NCI-H460 (cell line): ENCODE results near the gene CALHM2. TPM values are rescaled to one million over a fixed set of nuclear protein-coding genes. Genes with fewer than 3 reads are reported as not detected.
"Not testable (repeated sequence)": the region's sequence is repeated elsewhere in the genome, so short reads cannot be mapped to it uniquely, and the experiment has no call there.

Source experiments
- DNase-seq: peaks from one replicate; pipeline ENCODE4 v3.0.0-alpha.2; 2016; ENCODE audit warnings: low read depth; ENCODE audit errors: extremely low read depth
- total RNA-seq: library from RNA; depleted of rRNA; stranded (reverse); fragments of >200 nt; shearing (Covaris generic); gene quantifications from 2 replicates; pipeline ENCODE4 v1.2.3, GENCODE V29; 2014; rRNA removed

CALHM2 gene
- total RNA-seq, 1 experiment from 2014 or later: 18.1 TPM

- no peak for DNase-seq
Observed at GRCh38 chr10:103427866-103428265, 24.3 kb downstream of the CALHM2 start.

DNA sequence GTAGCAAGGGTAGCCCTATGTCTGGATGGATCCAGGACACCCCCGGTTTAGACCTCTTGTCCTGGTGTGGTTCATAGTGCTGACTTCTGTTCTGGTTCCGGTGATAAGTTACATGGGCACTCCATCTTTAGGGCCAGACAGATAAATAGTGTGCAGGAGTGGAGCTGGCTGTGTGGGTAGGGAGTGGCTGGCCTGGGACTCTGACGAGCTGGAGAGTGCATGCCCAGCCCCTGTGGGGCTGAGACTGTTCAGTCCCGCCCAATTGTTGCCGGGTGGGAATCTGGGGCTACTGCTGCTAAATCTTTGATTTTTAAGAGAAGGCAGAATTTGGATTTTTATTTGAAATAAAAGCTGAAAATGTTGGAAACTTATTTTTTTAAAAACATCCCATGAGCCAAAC lies 28.4 kb downstream of the CALHM2 start:
- no peak for DNase-seq

GRCh38 chr10:103419101-103419500 lies 33.1 kb downstream of the CALHM2 start:
- no peak for DNase-seq

DNA sequence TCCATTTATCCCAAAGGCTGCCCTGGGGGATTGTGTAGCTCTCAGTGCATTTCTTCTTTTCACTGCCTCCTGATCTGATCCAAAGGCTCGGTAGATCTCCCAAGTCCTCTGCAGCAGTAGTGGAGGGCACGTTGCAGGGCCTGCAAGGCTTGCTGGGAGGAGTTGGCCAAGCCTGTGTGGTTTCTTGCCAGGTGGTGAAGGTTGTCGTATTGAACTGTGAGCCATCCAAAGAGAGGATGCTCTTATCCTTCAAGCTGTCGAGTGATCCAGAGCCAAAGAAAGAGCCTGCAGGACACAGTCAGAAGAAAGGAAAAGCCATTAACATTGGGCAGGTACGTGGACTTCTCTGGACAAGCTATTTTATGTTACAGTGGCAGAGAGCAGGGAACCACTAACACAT lies 34.6 kb downstream of the CALHM2 start:
- DNase-seq: no peak

DNA sequence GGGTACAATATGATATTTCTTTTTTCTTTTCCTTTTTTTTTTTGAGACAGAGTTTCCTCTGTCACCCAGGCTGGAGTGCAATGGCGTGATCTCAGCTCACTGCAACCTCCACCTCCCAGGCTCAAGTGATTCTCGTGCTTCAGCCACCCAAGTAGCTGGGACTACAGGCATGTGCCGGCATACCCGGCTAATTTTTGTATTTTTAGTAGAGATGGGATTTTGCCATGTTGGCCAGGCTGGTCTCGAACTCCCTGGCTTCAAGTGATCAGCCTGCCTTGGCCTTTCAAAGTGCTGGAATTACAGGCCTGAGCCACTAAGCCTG lies 35.1 kb downstream of the CALHM2 start:
- not testable (repeated sequence) for DNase-seq

DNA sequence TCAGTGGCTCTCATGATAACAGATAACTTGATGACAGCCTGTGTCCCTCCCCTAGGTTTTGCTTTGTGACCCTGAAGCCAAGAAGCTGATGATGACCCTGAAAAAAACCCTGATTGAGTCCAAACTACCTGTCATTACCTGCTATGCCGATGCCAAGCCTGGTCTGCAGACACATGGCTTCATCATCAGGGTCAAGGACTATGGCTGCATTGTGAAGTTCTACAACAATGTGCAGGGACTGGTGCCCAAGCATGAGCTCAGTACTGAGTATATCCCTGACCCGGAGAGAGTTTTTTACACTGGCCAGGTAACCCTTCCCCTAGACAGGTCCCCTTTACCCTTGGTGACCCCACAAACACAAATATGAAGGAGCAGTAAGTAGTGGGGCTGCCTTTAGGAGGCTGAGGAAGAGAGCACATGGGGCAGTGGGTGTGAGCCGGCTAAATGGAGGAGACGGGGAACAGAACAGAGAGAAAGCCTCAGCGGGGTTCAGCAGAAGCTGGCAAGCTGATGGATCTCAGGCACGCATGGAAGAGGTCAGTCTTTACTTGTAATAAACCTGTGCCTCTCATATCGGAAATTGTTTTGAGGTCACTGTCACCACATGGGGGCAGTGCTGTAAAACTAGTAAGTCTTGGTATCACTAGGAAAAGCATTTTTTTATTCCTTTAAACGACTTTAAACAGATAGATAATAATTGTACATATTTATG lies 35.6 kb downstream of the CALHM2 start:
- DNase-seq: peak; percentile 64

- no peak for DNase-seq
Observed at GRCh38 chr10:103415581-103415980, 36.6 kb downstream of the CALHM2 start.

DNA sequence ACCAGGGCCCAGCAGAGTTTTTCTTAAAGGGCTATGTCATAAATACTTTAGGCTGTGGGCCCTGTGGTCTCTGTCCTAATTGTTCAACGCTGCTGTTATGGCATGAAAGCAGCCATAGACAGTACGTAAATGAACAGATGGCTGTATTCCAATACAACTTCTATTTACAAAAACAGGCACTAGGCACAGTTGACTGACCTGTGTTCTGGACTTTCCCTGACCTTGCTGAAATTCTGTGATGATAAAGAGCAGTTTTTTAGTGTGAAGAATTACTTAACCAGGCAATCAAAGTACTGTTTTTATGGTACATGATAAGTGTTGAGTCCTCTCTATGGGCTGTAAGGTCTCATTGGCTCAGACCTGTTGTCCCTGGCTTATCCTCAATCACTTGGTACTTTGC lies 38.6 kb downstream of the CALHM2 start:
- DNase-seq: no peak

- DNase-seq: no peak
Observed at GRCh38 chr10:103397191-103397825, 54.9 kb downstream of the CALHM2 start.

GRCh38 chr10:103396789-103397087 lies 55.4 kb downstream of the CALHM2 start:
- no peak for DNase-seq

Other genes starting within 250 kb of the CALHM2 start
- gene RPEL1, start 206.5 kb downstream of the CALHM2 start, total RNA-seq: 0.17 and 0.29 TPM in 2 replicates
- gene INA, start 175.2 kb downstream of the CALHM2 start, total RNA-seq: not detected in 2 replicates
- gene PCGF6, start 101.2 kb downstream of the CALHM2 start, total RNA-seq: 12.9 and 15.3 TPM in 2 replicates
- gene TAF5, start 84.4 kb downstream of the CALHM2 start, total RNA-seq: 9.1 and 9.8 TPM in 2 replicates
- gene ATP5MK, start 55.9 kb downstream of the CALHM2 start, total RNA-seq: 409 and 479 TPM in 2 replicates
- gene PDCD11, start 55.7 kb downstream of the CALHM2 start, total RNA-seq: 45.6 and 51.4 TPM in 2 replicates
- not detected in 2 replicates for gene CALHM1, start 6.5 kb upstream of the CALHM2 start, total RNA-seq
- gene CALHM3, start 26.9 kb upstream of the CALHM2 start, total RNA-seq: not detected in 2 replicates
- gene NEURL1, start 41.3 kb upstream of the CALHM2 start, total RNA-seq: 0.14 TPM in 1 of 2 replicates, not detected in the other